ENCODE measurements around the gene NONO.

DNA sequence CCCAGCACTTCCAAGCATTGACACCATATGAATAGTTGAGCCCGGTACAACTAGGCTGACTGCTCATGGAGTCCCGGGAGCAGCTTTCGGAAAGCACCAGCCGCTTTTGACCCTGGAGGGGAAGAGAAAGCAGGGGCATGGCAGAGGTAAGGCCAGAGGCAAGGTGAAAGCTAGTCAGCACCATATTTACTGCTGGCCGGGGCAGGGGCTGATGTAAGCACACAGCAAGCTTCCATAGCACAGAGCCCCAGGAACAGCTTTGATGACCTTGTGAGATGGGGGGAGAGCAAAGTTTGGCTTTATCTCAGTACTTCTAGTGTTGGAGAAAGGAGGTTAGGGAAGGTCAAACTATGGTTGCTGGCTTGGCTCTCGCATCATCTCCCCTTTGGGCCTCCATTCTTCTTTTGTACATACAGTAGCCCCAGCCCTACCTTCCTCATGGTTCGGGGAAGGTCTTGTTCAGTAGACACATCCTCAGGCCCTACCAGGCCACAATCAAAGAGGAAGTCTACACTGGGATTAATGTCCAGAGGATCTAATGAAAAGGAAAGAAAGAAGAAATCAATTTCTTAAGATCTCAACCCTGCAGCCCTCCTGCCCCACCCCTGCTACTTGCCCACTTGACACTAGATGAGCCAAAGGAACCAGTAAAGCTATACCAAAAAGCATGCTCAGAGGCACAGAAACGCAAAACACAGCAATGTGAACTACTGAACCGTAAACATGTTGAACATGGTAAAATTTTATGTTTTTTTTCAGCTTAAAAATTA is 38.9 kb upstream of the NONO start:
- TF ChIP-seq, protein P1, sequence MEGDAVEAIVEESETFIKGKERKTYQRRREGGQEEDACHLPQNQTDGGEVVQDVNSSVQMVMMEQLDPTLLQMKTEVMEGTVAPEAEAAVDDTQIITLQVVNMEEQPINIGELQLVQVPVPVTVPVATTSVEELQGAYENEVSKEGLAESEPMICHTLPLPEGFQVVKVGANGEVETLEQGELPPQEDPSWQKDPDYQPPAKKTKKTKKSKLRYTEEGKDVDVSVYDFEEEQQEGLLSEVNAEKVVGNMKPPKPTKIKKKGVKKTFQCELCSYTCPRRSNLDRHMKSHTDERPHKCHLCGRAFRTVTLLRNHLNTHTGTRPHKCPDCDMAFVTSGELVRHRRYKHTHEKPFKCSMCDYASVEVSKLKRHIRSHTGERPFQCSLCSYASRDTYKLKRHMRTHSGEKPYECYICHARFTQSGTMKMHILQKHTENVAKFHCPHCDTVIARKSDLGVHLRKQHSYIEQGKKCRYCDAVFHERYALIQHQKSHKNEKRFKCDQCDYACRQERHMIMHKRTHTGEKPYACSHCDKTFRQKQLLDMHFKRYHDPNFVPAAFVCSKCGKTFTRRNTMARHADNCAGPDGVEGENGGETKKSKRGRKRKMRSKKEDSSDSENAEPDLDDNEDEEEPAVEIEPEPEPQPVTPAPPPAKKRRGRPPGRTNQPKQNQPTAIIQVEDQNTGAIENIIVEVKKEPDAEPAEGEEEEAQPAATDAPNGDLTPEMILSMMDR (IDR thresholded peaks at IDR 0.05; ENCODE audit: insufficient read depth, low read depth, low read length) = no peak
- TF ChIP-seq EZH2 (IDR thresholded peaks at IDR 0.05; ENCODE audit: insufficient read depth, low read length) = no peak
